Trophoblast cell (in vitro differentiated cells and primary cell): Measurements from ENCODE around the gene FBLL1.
A peak's percentile ranks its signal among the peaks of the same experiment; 100 is the strongest.
"Not testable (repeated sequence)": the region's sequence is repeated elsewhere in the genome, so short reads cannot be mapped to it uniquely, and the experiment has no call there.

ENCODE experiments used
- DNase-seq, 2 donors: peaks; one replicate each; pipeline ENCODE4 v3.0.0-alpha.2; 2016
- H2AFZ ChIP-seq: 2 replicates; pipeline ENCODE4 v1.6.1; 2013; ENCODE audit warnings: low read length, moderate library complexity, mild to moderate bottlenecking; ENCODE audit not compliant: insufficient read depth, poor library complexity
- H2AK5ac ChIP-seq: 2 replicates; pipeline ENCODE4 v1.6.1; 2013; ENCODE audit warnings: mild to moderate bottlenecking, low read length
- H2BK120ac ChIP-seq: 2 replicates; pipeline ENCODE4 v1.6.1; 2013; ENCODE audit warnings: low read length, mild to moderate bottlenecking, moderate library complexity; ENCODE audit not compliant: insufficient read depth, poor library complexity
- H2BK12ac ChIP-seq: 2 replicates; pipeline ENCODE4 v1.6.1; 2013; ENCODE audit warnings: mild to moderate bottlenecking, low read length, moderate library complexity
- H2BK5ac ChIP-seq: 2 replicates; pipeline ENCODE4 v1.6.1; 2013; ENCODE audit warnings: low read length, low read depth, moderate library complexity, mild to moderate bottlenecking; ENCODE audit not compliant: poor library complexity
- H3K14ac ChIP-seq: 2 replicates; pipeline ENCODE4 v1.6.1; 2013; ENCODE audit warnings: mild to moderate bottlenecking, low read length
- H3K18ac ChIP-seq: 2 replicates; pipeline ENCODE4 v1.6.1; 2013; ENCODE audit warnings: mild to moderate bottlenecking, low read length
- H3K23ac ChIP-seq: 2 replicates; pipeline ENCODE4 v1.6.1; 2013; ENCODE audit warnings: low read length
- H3K27ac ChIP-seq: 2 replicates; pipeline ENCODE4 v1.5.1; 2013; ENCODE audit warnings: low read depth, mild to moderate bottlenecking, inconsistent platforms, low read length, moderate library complexity
- H3K27me3 ChIP-seq: 2 replicates; pipeline ENCODE4 v1.6.1; 2013; ENCODE audit warnings: inconsistent platforms, mild to moderate bottlenecking, low read length, moderate library complexity; ENCODE audit not compliant: insufficient read depth
- H3K36me3 ChIP-seq, 2 experiments: 1 replicate in 1 of 2; 2 replicates in 1 of 2; pipeline ENCODE4 v1.6.1; 2013; ENCODE audit warnings: low read length in 2 of 2, mild to moderate bottlenecking in 2 of 2, moderate library complexity in 1 of 2; ENCODE audit not compliant: insufficient read depth in 2 of 2, control insufficient read depth in 1 of 2
- H3K4ac ChIP-seq: 2 replicates; pipeline ENCODE4 v1.6.1; 2013; ENCODE audit warnings: low read depth, mild to moderate bottlenecking, low read length, moderate library complexity
- H3K4me1 ChIP-seq, 2 experiments: 1 replicate in 1 of 2; 2 replicates in 1 of 2; pipeline ENCODE4 v1.6.1; 2013; ENCODE audit warnings: low read length in 2 of 2, mild to moderate bottlenecking in 2 of 2, moderate library complexity in 1 of 2; ENCODE audit not compliant: insufficient read depth in 2 of 2, control insufficient read depth in 1 of 2
- H3K4me2 ChIP-seq: 2 replicates; pipeline ENCODE4 v1.6.1; 2013; ENCODE audit warnings: inconsistent platforms, mild to moderate bottlenecking, low read length, moderate library complexity
- H3K4me3 ChIP-seq: 2 replicates; pipeline ENCODE4 v1.5.1; 2013; ENCODE audit warnings: mild to moderate bottlenecking, low read depth, low read length, inconsistent platforms
- H3K79me1 ChIP-seq: one replicate; pipeline ENCODE4 v1.6.1; 2013; ENCODE audit warnings: low read length
- H3K79me2 ChIP-seq: 2 replicates; pipeline ENCODE4 v1.6.1; 2013; ENCODE audit warnings: low read length, mild to moderate bottlenecking; ENCODE audit not compliant: control insufficient read depth, insufficient read depth, poor library complexity
- H3K9ac ChIP-seq: 2 replicates; pipeline ENCODE4 v1.6.1; 2013; ENCODE audit warnings: mild to moderate bottlenecking, low read length
- H3K9me3 ChIP-seq: 2 replicates; pipeline ENCODE4 v1.6.1; 2013; ENCODE audit warnings: low read depth, mild to moderate bottlenecking, control low read depth, inconsistent platforms, low read length; ENCODE audit not compliant: insufficient read depth
- H4K12ac ChIP-seq: 2 replicates; pipeline ENCODE4 v1.6.1; 2013; ENCODE audit warnings: low read depth, mild to moderate bottlenecking, low read length, moderate library complexity
- H4K8ac ChIP-seq: 2 replicates; pipeline ENCODE4 v1.6.1; 2013; ENCODE audit warnings: low read depth, mild to moderate bottlenecking, low read length, moderate library complexity
- H4K91ac ChIP-seq: one replicate; pipeline ENCODE4 v1.6.1; 2013; ENCODE audit warnings: low read depth, mild to moderate bottlenecking, low read length, moderate library complexity
- WGBS: extraction: QIAGEN DNeasy Blood & Tissue Kit; methylation state at CpG from one replicate; pipeline ENCODE4 v1.1.7; 2013; ENCODE audit warnings: missing lambda C conversion rate; ENCODE audit not compliant: insufficient read length, insufficient coverage; ENCODE audit errors: extremely low coverage; 5-methylcytosine and 5-hydroxymethylcytosine counted together

The FBLL1 gene

DNA sequence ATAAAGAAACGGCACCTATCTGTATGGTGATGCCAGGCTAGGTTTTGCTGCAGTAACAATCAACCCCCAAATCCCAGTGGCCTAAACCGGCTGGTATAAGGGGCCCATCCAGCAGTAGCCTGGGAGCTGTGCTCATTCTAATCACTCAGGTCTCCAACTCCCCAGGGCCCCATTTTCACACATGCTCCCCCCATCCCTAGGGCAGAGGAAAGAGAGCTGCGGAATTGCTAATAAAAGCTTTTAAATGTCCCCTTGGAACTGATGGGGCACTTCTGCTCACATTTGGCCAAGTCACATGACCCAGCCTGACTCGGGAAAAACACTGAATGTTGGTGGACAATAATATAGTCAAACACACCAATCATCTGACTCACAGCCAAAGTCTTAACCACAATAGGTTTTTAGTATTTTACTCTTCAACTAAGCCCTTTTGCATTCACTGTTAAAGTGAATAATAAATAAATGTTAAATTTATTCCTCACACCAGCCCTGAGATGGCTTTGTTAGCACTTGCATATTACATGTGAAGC lies 1.6 kb downstream of the FBLL1 start:
- H3K14ac ChIP-seq: no peak overlapping the region
- H3K9ac ChIP-seq: no peak overlapping the region
- H4K91ac ChIP-seq: no peak overlapping the region
- DNase-seq: no peak
- no peak overlapping the region for H3K4me3 ChIP-seq
- H3K79me1 ChIP-seq: no peaks in the 10 kb centered on the region
- H2AK5ac ChIP-seq: no peak overlapping the region
- H2BK5ac ChIP-seq: no peak overlapping the region
- H3K4me1 ChIP-seq: peaks cover 4 to 9% of the 10 kb centered on the region in 2 experiments
- no peak overlapping the region for H3K4me2 ChIP-seq
- H3K9me3 ChIP-seq: peaks cover 9% of the 10 kb centered on the region
- H2BK12ac ChIP-seq: no peak overlapping the region
- no peak overlapping the region for H2BK120ac ChIP-seq
- no peak overlapping the region for H2AFZ ChIP-seq
- H4K12ac ChIP-seq: no peak overlapping the region
- H3K27ac ChIP-seq: no peak overlapping the region
- no CpG with 5 or more reads among the region's 4 CpGs for WGBS
- H3K27me3 ChIP-seq: peaks cover 17% of the 10 kb centered on the region
- no peak overlapping the region for H3K4ac ChIP-seq
- no peak overlapping the region for H3K18ac ChIP-seq
- H3K79me2 ChIP-seq: no peaks in the 10 kb centered on the region
- no peak overlapping the region for H4K8ac ChIP-seq
- H3K23ac ChIP-seq: no peak overlapping the region
- H3K36me3 ChIP-seq: no peaks in the 10 kb centered on the region

DNA sequence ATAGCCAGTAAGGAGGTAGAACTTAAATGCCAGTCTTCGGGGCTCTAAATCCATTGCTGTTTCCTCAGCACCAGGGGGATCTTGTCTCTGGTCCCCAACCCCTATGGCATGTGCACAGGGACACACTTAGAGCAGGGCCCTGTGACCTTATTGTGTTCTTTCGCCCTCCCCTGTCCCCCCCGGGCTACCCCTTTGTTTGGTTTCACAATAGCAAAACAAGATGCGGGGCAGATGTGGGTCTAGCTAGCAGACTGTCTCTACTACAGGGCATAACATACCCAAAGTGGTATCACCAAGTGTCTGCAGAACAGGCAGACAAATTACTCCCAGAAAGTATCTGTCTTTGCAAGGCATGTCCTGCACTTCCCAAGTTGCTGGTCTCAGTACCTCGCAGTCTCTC lies 2.1 kb downstream of the FBLL1 start:
- no peak overlapping the region for H3K18ac ChIP-seq
- H4K8ac ChIP-seq: no peak overlapping the region
- H2BK120ac ChIP-seq: no peak overlapping the region
- peak; percentile 38 to 59 for DNase-seq
- no peaks in the 10 kb centered on the region for H3K79me2 ChIP-seq
- no peak overlapping the region for H4K12ac ChIP-seq
- no peak overlapping the region for H2AK5ac ChIP-seq
- no peak overlapping the region for H4K91ac ChIP-seq
- H2BK12ac ChIP-seq: no peak overlapping the region
- H2BK5ac ChIP-seq: no peak overlapping the region
- H2AFZ ChIP-seq: no peak overlapping the region
- no peak overlapping the region for H3K14ac ChIP-seq
- no peak overlapping the region for H3K4me2 ChIP-seq
- no peak overlapping the region for H3K4me3 ChIP-seq
- no peak overlapping the region for H3K27ac ChIP-seq
- no peaks in the 10 kb centered on the region for H3K36me3 ChIP-seq
- no peak overlapping the region for H3K9ac ChIP-seq
- WGBS: no CpG with 5 or more reads among the region's 5 CpGs
- H3K4me1 ChIP-seq: peaks cover 4 to 9% of the 10 kb centered on the region in 2 experiments
- H3K27me3 ChIP-seq: peaks cover 17% of the 10 kb centered on the region
- H3K79me1 ChIP-seq: no peaks in the 10 kb centered on the region
- H3K4ac ChIP-seq: no peak overlapping the region
- H3K23ac ChIP-seq: no peak overlapping the region
- peaks cover 9% of the 10 kb centered on the region for H3K9me3 ChIP-seq

- H3K4me1 ChIP-seq: peaks cover 4 to 9% of the 10 kb centered on the region in 2 experiments
- peaks cover 17% of the 10 kb centered on the region for H3K27me3 ChIP-seq
- H4K12ac ChIP-seq: no peak overlapping the region
- no peak overlapping the region for H2BK5ac ChIP-seq
- no peaks in the 10 kb centered on the region for H3K79me1 ChIP-seq
- no peak overlapping the region for H3K9ac ChIP-seq
- peaks cover 9% of the 10 kb centered on the region for H3K9me3 ChIP-seq
- no peak overlapping the region for H3K14ac ChIP-seq
- H4K91ac ChIP-seq: no peak overlapping the region
- no peak overlapping the region for H2AFZ ChIP-seq
- no peaks in the 10 kb centered on the region for H3K79me2 ChIP-seq
- no peak overlapping the region for H4K8ac ChIP-seq
- no peak overlapping the region for H2BK120ac ChIP-seq
- H2AK5ac ChIP-seq: no peak overlapping the region
- WGBS: no CpG with 5 or more reads among the region's 6 CpGs
- no peak overlapping the region for H3K27ac ChIP-seq
- no peak for DNase-seq
- H2BK12ac ChIP-seq: no peak overlapping the region
- no peak overlapping the region for H3K23ac ChIP-seq
- H3K36me3 ChIP-seq: no peaks in the 10 kb centered on the region
- H3K18ac ChIP-seq: no peak overlapping the region
- no peak overlapping the region for H3K4me2 ChIP-seq
- no peak overlapping the region for H3K4ac ChIP-seq
- H3K4me3 ChIP-seq: no peak overlapping the region
Measured at GRCh38 chr5:168531987-168532864, 3.1 kb downstream of the FBLL1 start.

DNA sequence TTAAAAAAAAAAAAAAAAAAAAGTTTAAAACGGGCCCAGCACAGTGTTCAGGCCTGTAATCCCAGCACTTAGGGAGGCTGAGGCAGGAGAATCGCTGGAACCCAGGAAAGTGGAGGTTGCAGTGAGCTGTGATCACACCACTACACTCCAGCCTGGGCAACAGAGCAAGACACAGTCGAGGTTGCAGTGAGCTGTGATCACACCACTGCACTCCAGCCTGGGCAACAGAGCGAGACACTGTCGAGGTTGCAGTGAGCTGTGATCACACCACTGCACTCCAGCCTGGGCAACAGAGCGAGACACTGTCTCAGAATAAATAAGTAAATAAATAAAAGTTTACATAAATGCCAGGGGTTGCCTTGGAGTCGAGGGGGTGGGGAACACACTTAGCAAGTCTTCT lies 5.2 kb downstream of the FBLL1 start:
- not testable (repeated sequence) for H3K9me3 ChIP-seq, H2BK120ac ChIP-seq, H4K91ac ChIP-seq, H3K9ac ChIP-seq, H3K4me3 ChIP-seq, H2AK5ac ChIP-seq, H3K14ac ChIP-seq, H2AFZ ChIP-seq, H3K18ac ChIP-seq, H3K79me2 ChIP-seq, H4K8ac ChIP-seq, H3K36me3 ChIP-seq, H3K79me1 ChIP-seq, H2BK12ac ChIP-seq, H3K4me1 ChIP-seq, H3K4ac ChIP-seq, H3K27ac ChIP-seq, H3K23ac ChIP-seq, H4K12ac ChIP-seq, H3K4me2 ChIP-seq, DNase-seq, H2BK5ac ChIP-seq
- H3K27me3 ChIP-seq: peaks cover 12% of the 10 kb centered on the region
- WGBS: no CpG with 5 or more reads among the region's 7 CpGs
